ENCODE results near the gene RNASE11. TPM values are rescaled to one million over a fixed set of nuclear protein-coding genes. Genes with fewer than 3 reads are reported as not detected.

Gene RNASE11
- total RNA-seq, 1 experiment from 2014 or later: not detected

DNA sequence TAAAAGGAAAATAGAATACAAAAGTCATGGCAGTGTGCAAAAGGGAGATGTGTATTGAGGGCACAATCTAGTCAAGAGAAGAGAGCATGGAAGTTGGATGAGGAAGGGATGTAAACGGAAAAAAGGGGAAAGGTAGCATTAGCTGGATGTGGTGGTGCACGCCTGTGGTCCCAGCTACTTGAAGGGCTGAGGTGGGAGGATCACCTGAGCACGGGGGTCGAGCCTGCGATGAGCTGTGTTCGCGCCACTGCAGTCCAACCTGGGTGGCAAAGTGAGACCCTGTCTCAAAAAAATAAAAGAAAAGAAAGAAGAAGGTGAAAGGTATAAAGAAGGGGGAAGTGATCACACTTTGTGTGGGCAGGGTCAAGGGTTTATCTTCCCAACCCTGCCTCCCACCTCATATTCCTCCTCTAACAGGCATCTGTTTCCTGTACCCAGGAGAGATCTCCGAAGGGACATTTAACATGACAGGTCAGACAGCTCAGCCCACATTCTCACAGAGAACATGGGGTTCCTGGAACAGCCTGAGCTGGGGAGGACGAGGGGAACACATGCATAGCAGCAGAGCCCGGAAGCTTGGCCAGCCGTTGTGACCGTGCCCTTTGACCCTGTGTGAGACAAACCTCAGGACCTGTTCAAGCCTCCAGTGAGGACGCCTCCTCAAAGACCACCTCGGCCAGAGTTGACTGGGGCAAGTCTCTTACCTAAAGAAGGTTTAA, 8.9 kb downstream of the RNASE11 start:
- ATAC-seq (no peak), DNase-seq (ENCODE audit: low read depth, low spot score) (no peak)
- Histone ChIP-seq H3K27ac (ENCODE audit: low read depth, low read length) (no peak overlapping the region), H3K36me3 (ENCODE audit: control insufficient read depth in 1 of 2, insufficient read depth in 2 of 2, low read length in 2 of 2) (no peaks in the 10 kb centered on the region), H3K4me2 (ENCODE audit: low read length) (no peak overlapping the region), H3K4me1 (ENCODE audit: control insufficient read depth in 1 of 2, insufficient read depth in 2 of 2, low read length in 2 of 2) (no peaks in the 10 kb centered on the region), H2AFZ (ENCODE audit: low read depth, low read length, poor library complexity, severe bottlenecking) (no peak overlapping the region), H3K9me3 (ENCODE audit: control insufficient read depth in 1 of 2, insufficient read depth in 1 of 2, low read depth in 1 of 2, low read length in 2 of 2) (no peaks in the 10 kb centered on the region), H3K4me3 (replicated peaks in 1 of 2; ENCODE audit: low read depth in 1 of 2, low read length in 2 of 2) (no peak overlapping the region), H3K9me2 (ENCODE audit: insufficient read depth) (no peaks in the 10 kb centered on the region), H4K20me1 (ENCODE audit: insufficient read depth) (no peaks in the 10 kb centered on the region), H3K27me3 (ENCODE audit: insufficient read depth, low read length) (peaks cover 4% of the 10 kb centered on the region; the same call in 1 of the 2 replicates), H3K9ac (ENCODE audit: low read length) (no peak overlapping the region), H3K79me2 (ENCODE audit: insufficient read depth, low read length) (no peaks in the 10 kb centered on the region)
- intact Hi-C loops (cut with micrococcal nuclease): no loop called here
- ChIA-PET POLR2A (no interaction called here), RAD21 (ENCODE audit: low non-redundant PET in 1 of 2, low total read pairs in 2 of 2, uncharacterized antibody in 2 of 2, unreplicated experiment in 2 of 2) (no interaction called here), CTCF (no interaction called here)
- no TSS peak for BruUV-seq (replicated peaks)
- TF ChIP-seq EGR1 (IDR thresholded peaks at IDR 0.05; ENCODE audit: low read depth) (no peak), CBX3 (IDR thresholded peaks at IDR 0.05; ENCODE audit: low read depth) (no peak), SP1 (IDR thresholded peaks at IDR 0.05; ENCODE audit: low read depth) (no peak), JUND (IDR thresholded peaks at IDR 0.05) (no peak), ZNF274 (IDR thresholded peaks at IDR 0.05; ENCODE audit: low read depth, low read length) (no peak), YY1 (IDR thresholded peaks at IDR 0.05; ENCODE audit: extremely low read depth, insufficient replicate concordance, low read depth, low read length) (no peak), POLR2AphosphoS5 (IDR thresholded peaks at IDR 0.05; ENCODE audit: low read depth, low read length) (no peak), ELF1 (IDR thresholded peaks at IDR 0.05; ENCODE audit: borderline replicate concordance, low read depth) (no peak), RAD21 (IDR thresholded peaks at IDR 0.05; ENCODE audit: low read depth) (no peak), EZH2 (IDR thresholded peaks at IDR 0.05) (no peak), SIN3A (IDR thresholded peaks at IDR 0.05; ENCODE audit: low read depth) (no peak), FOSL1 (IDR thresholded peaks at IDR 0.05; ENCODE audit: low read depth) (no peak), EZH2phosphoT487 (IDR thresholded peaks at IDR 0.05; ENCODE audit: borderline replicate concordance) (no peak)
- TF ChIP-seq, protein P1, sequence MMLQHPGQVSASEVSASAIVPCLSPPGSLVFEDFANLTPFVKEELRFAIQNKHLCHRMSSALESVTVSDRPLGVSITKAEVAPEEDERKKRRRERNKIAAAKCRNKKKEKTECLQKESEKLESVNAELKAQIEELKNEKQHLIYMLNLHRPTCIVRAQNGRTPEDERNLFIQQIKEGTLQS (IDR thresholded peaks at IDR 0.05): no peak
- TF ChIP-seq, protein P2, sequence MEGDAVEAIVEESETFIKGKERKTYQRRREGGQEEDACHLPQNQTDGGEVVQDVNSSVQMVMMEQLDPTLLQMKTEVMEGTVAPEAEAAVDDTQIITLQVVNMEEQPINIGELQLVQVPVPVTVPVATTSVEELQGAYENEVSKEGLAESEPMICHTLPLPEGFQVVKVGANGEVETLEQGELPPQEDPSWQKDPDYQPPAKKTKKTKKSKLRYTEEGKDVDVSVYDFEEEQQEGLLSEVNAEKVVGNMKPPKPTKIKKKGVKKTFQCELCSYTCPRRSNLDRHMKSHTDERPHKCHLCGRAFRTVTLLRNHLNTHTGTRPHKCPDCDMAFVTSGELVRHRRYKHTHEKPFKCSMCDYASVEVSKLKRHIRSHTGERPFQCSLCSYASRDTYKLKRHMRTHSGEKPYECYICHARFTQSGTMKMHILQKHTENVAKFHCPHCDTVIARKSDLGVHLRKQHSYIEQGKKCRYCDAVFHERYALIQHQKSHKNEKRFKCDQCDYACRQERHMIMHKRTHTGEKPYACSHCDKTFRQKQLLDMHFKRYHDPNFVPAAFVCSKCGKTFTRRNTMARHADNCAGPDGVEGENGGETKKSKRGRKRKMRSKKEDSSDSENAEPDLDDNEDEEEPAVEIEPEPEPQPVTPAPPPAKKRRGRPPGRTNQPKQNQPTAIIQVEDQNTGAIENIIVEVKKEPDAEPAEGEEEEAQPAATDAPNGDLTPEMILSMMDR (IDR thresholded peaks at IDR 0.05 in 2 of 3, conservative IDR thresholded peaks at IDR 0.05 in 1 of 3; ENCODE audit: borderline replicate concordance in 1 of 3, insufficient read depth in 1 of 3, low read depth in 2 of 3, low read length in 2 of 3): no peak
- TF ChIP-seq, protein P3, sequence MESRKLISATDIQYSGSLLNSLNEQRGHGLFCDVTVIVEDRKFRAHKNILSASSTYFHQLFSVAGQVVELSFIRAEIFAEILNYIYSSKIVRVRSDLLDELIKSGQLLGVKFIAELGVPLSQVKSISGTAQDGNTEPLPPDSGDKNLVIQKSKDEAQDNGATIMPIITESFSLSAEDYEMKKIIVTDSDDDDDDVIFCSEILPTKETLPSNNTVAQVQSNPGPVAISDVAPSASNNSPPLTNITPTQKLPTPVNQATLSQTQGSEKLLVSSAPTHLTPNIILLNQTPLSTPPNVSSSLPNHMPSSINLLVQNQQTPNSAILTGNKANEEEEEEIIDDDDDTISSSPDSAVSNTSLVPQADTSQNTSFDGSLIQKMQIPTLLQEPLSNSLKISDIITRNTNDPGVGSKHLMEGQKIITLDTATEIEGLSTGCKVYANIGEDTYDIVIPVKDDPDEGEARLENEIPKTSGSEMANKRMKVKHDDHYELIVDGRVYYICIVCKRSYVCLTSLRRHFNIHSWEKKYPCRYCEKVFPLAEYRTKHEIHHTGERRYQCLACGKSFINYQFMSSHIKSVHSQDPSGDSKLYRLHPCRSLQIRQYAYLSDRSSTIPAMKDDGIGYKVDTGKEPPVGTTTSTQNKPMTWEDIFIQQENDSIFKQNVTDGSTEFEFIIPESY (IDR thresholded peaks at IDR 0.05; ENCODE audit: extremely low read depth, insufficient replicate concordance, low read length): no peak
- TF ChIP-seq, protein P4, sequence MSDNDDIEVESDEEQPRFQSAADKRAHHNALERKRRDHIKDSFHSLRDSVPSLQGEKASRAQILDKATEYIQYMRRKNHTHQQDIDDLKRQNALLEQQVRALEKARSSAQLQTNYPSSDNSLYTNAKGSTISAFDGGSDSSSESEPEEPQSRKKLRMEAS (IDR thresholded peaks at IDR 0.05): no peak
- TF ChIP-seq, protein P5, sequence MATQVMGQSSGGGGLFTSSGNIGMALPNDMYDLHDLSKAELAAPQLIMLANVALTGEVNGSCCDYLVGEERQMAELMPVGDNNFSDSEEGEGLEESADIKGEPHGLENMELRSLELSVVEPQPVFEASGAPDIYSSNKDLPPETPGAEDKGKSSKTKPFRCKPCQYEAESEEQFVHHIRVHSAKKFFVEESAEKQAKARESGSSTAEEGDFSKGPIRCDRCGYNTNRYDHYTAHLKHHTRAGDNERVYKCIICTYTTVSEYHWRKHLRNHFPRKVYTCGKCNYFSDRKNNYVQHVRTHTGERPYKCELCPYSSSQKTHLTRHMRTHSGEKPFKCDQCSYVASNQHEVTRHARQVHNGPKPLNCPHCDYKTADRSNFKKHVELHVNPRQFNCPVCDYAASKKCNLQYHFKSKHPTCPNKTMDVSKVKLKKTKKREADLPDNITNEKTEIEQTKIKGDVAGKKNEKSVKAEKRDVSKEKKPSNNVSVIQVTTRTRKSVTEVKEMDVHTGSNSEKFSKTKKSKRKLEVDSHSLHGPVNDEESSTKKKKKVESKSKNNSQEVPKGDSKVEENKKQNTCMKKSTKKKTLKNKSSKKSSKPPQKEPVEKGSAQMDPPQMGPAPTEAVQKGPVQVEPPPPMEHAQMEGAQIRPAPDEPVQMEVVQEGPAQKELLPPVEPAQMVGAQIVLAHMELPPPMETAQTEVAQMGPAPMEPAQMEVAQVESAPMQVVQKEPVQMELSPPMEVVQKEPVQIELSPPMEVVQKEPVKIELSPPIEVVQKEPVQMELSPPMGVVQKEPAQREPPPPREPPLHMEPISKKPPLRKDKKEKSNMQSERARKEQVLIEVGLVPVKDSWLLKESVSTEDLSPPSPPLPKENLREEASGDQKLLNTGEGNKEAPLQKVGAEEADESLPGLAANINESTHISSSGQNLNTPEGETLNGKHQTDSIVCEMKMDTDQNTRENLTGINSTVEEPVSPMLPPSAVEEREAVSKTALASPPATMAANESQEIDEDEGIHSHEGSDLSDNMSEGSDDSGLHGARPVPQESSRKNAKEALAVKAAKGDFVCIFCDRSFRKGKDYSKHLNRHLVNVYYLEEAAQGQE (IDR thresholded peaks at IDR 0.05; ENCODE audit: low read depth): no peak
